HepG2 (cell line): ENCODE results near the gene EZH2. TPM values are rescaled to one million over a fixed set of nuclear protein-coding genes. Genes with fewer than 3 reads are reported as not detected.

ENCODE experiments used
- ATAC-seq: fragments of 200-7000 bp; cut with Tn5 transposase; 3 replicates; pipeline ENCODE4 v1.9.1; 2020; ENCODE audit warnings: mild to moderate bottlenecking, moderate library complexity
- BruUV-seq: library from RNA; stranded (reverse); fragments of 400-500 nt; replicated peaks from 2 replicates; lab custom pipeline; 2021; lab: Mats Ljungman, UMichigan
- CTCF ChIA-PET: fragments of 300-600 bp; formaldehyde crosslinking; extraction: SDS; loops from one replicate; lab custom pipeline; 2021; ENCODE audit warnings: low total read pairs, inconsistent platforms, low intra/inter-chr PET ratio; lab: Yijun Ruan, JAX
- POLR2A ChIA-PET: fragments of 350-600 bp; sonication (Branson Sonifier 250); formaldehyde crosslinking; loops from one replicate; lab custom pipeline; 2020; ENCODE audit warnings: antibody characterized with exemption, inconsistent platforms; lab: Yijun Ruan, JAX
- DNase-seq: peaks from one replicate; pipeline ENCODE4 v3.0.0-alpha.2; 2015; ENCODE audit warnings: low spot score
- FAIRE-seq: peaks from 3 replicates; lab custom pipeline; 2011; peaks lifted over from hg19 to GRCh38; lab: Jason Lieb, UNC
- H2AFZ ChIP-seq: one replicate; pipeline ENCODE4 v1.6.1; 2011; ENCODE audit warnings: low read length, inconsistent platforms
- H3K27ac ChIP-seq: fragments of 300-600 bp; 3 replicates; pipeline ENCODE4 v1.8.0; 2011; ENCODE audit warnings: mixed run types, mild to moderate bottlenecking, mixed read lengths, low read length, inconsistent platforms; ENCODE audit not compliant: insufficient read depth; ENCODE audit errors: extremely low read length
- H3K27me3 ChIP-seq, 2 experiments: fragments of 200-600 bp in 1 of 2; 2 replicates in 1 of 2; 3 replicates in 1 of 2; pipeline versions ENCODE4 v1.6.0 to v1.8.0; 2011; ENCODE audit warnings: low read length in 2 of 2, mild to moderate bottlenecking in 2 of 2, moderate library complexity in 2 of 2, inconsistent platforms in 1 of 2; ENCODE audit not compliant: insufficient read depth in 2 of 2, control insufficient read depth in 1 of 2
- H3K36me3 ChIP-seq, 2 experiments: fragments of 200-600 bp in 1 of 2; replicated peaks in 1 of 2; 2 replicates in 1 of 2; 3 replicates in 1 of 2; pipeline versions ENCODE4 v1.5.1 to v1.8.0; 2011; ENCODE audit warnings: low read length in 2 of 2, inconsistent platforms in 1 of 2; ENCODE audit not compliant: insufficient read depth in 2 of 2, control insufficient read depth in 1 of 2
- H3K4me1 ChIP-seq: 2 replicates; pipeline ENCODE4 v1.5.1; 2012; ENCODE audit warnings: low read length, inconsistent platforms; ENCODE audit not compliant: insufficient read depth
- H3K4me2 ChIP-seq: 2 replicates; pipeline ENCODE4 v1.6.0; 2011; ENCODE audit warnings: low read depth, low read length, inconsistent platforms
- H3K4me3 ChIP-seq, 3 experiments: fragments of 200-600 bp in 1 of 3; sonication (generic), shearing (Covaris generic) in 1 of 3; replicated peaks in 1 of 3; 2 replicates each; pipeline ENCODE4 v1.5.1; 2011 to 2016; ENCODE audit warnings: low read length in 3 of 3, inconsistent platforms in 2 of 3, low read depth in 2 of 3, mild to moderate bottlenecking in 2 of 3, control low read depth in 1 of 3, mixed read lengths in 1 of 3; ENCODE audit not compliant: insufficient read depth in 1 of 3
- H3K79me2 ChIP-seq: one replicate; pipeline ENCODE4 v1.6.1; 2011; ENCODE audit warnings: low read length, inconsistent platforms; ENCODE audit not compliant: insufficient read depth
- H3K9ac ChIP-seq: 2 replicates; pipeline ENCODE4 v1.6.0; 2011; ENCODE audit warnings: mild to moderate bottlenecking, low read depth, low read length, inconsistent platforms; ENCODE audit not compliant: insufficient read depth
- H3K9me3 ChIP-seq: 2 replicates; pipeline ENCODE4 v1.5.1; 2012; ENCODE audit warnings: mild to moderate bottlenecking, low read length
- H4K20me1 ChIP-seq: 2 replicates; pipeline ENCODE4 v1.6.0; 2011; ENCODE audit warnings: inconsistent platforms, mild to moderate bottlenecking, low read length, moderate library complexity; ENCODE audit not compliant: insufficient read depth
- ASH2L ChIP-seq: fragments of 300-600, 200-600 bp; sonication (generic); IDR thresholded peaks from 2 replicates; pipeline ENCODE4 v1.7.0; 2017; ENCODE audit warnings: low read depth, mild to moderate bottlenecking, moderate library complexity, mixed read lengths, low read length; ENCODE audit not compliant: insufficient read length
- CCAR2 ChIP-seq: fragments of 200-400 bp; formaldehyde crosslinking; optimal IDR thresholded peaks from 2 replicates; pipeline ENCODE3; 2018; ENCODE audit warnings: low read depth, mild to moderate bottlenecking, low read length, moderate library complexity
- EED ChIP-seq: sonication (generic); formaldehyde crosslinking; IDR thresholded peaks from 2 replicates; pipeline ENCODE4 v1.5.0; 2020; ENCODE audit warnings: mild to moderate bottlenecking, missing genetic modification reagents
- HDAC1 ChIP-seq: sonication (generic); formaldehyde crosslinking; IDR thresholded peaks from 2 replicates; pipeline ENCODE4 v1.5.1; 2020; ENCODE audit warnings: mild to moderate bottlenecking, missing genetic modification reagents
- IKZF4 ChIP-seq: sonication (generic); formaldehyde crosslinking; IDR thresholded peaks from 2 replicates; pipeline ENCODE4 v1.5.1; 2020; ENCODE audit warnings: borderline replicate concordance, mild to moderate bottlenecking, low read depth, missing genetic modification reagents; ENCODE audit errors: not compliant biosample characterization
- IKZF5 ChIP-seq: IDR thresholded peaks from 2 replicates; pipeline ENCODE4 v1.6.1; 2018; ENCODE audit warnings: missing genetic modification reagents, mild to moderate bottlenecking, missing compliant biosample characterization
- JDP2 ChIP-seq: sonication (generic); formaldehyde crosslinking; IDR thresholded peaks from 2 replicates; pipeline ENCODE4 v1.8.1; 2022; ENCODE audit warnings: missing genetic modification reagents, borderline replicate concordance
- MATR3 ChIP-seq: sonication (generic); formaldehyde crosslinking; IDR thresholded peaks from 2 replicates; pipeline ENCODE4 v1.4.0; 2020; ENCODE audit warnings: missing genetic modification reagents
- NFE2L1 ChIP-seq: sonication (generic); formaldehyde crosslinking; IDR thresholded peaks from 2 replicates; pipeline ENCODE4 v1.4.0; 2020; ENCODE audit warnings: missing genetic modification reagents, mild to moderate bottlenecking, borderline replicate concordance
- SIN3B ChIP-seq: fragments of 150-350 bp; IDR thresholded peaks from 2 replicates; pipeline ENCODE4 v1.6.1; 2014; ENCODE audit warnings: low read length
- SMAD9 ChIP-seq: sonication (generic); formaldehyde crosslinking; IDR thresholded peaks from 2 replicates; pipeline ENCODE4 v1.5.1; 2020; ENCODE audit warnings: mild to moderate bottlenecking, missing genetic modification reagents
- SP2 ChIP-seq: sonication (generic); formaldehyde crosslinking; IDR thresholded peaks from 2 replicates; pipeline ENCODE4 v1.5.1; 2020; ENCODE audit warnings: mild to moderate bottlenecking, missing genetic modification reagents
- ZBTB38 ChIP-seq: sonication (generic); formaldehyde crosslinking; IDR thresholded peaks from 2 replicates; pipeline ENCODE4 v1.5.1; 2020; ENCODE audit warnings: mild to moderate bottlenecking, missing genetic modification reagents
- ZBTB7A ChIP-seq: sonication (generic); formaldehyde crosslinking; IDR thresholded peaks from 2 replicates; pipeline ENCODE4 v1.8.0; 2022; ENCODE audit warnings: mild to moderate bottlenecking, missing genetic modification reagents
- ZNF256 ChIP-seq: sonication (generic); formaldehyde crosslinking; conservative IDR thresholded peaks from 2 replicates; pipeline ENCODE4 v1.4.0; 2020; ENCODE audit warnings: missing genetic modification reagents
- ZNF33A ChIP-seq: sonication (generic); formaldehyde crosslinking; IDR thresholded peaks from 2 replicates; pipeline ENCODE4 v1.5.1; 2020; ENCODE audit warnings: missing genetic modification reagents, mild to moderate bottlenecking, moderate library complexity, borderline replicate concordance
- ZNF674 ChIP-seq: sonication (generic); formaldehyde crosslinking; IDR thresholded peaks from 2 replicates; pipeline ENCODE4 v1.5.0; 2020; ENCODE audit warnings: low read depth, mild to moderate bottlenecking, missing genetic modification reagents
- ZNF878 ChIP-seq: sonication (generic); formaldehyde crosslinking; IDR thresholded peaks from 2 replicates; pipeline ENCODE4 v1.8.1; 2023; ENCODE audit warnings: mild to moderate bottlenecking, missing genetic modification reagents, moderate library complexity
- WGBS: methylation state at CpG from one replicate; pipeline ENCODE4 v1.1.6; 2017; ENCODE audit warnings: low lambda C conversion rate; 5-methylcytosine and 5-hydroxymethylcytosine counted together
- in situ Hi-C: cut with HindIII; loops from 2 replicates; pipeline ENCODE4 v1.10.0; 2017; ENCODE audit warnings: low pct_unique_long_range_greater_than_20kb; ENCODE audit not compliant: extremely low pct_ligation_motif_present
- intact Hi-C: fragments of 100-400 bp; cut with micrococcal nuclease; formaldehyde crosslinking; loops from one replicate; pipeline ENCODE4 v1.10.0; 2022; ENCODE audit not compliant: unreplicated experiment
- polyA plus RNA-seq, 8 experiments: library from polyadenylated mRNA; depleted of rRNA in 3 of 8; stranded (reverse) in 7 of 8; unstranded in 1 of 8; fragments of >200 nt; fragmentation: Illumina TruSeq in 4 of 8; extraction: Trizol in 4 of 8; gene quantifications; 2 replicates each; pipeline versions ENCODE4 v1.2.1 to v1.2.3, GENCODE V29; 2011 to 2016; ENCODE audit warnings: low read depth in 4 of 8, missing spikeins in 1 of 8, mixed read lengths in 1 of 8; ENCODE audit not compliant: insufficient read depth in 1 of 8
- total RNA-seq, 5 experiments: library from RNA; depleted of rRNA; stranded (reverse); fragments of >200 nt; fragmentation: Illumina TruSeq; extraction: Trizol; gene quantifications; 2 replicates each; pipeline ENCODE4 v1.2.3, GENCODE V29; 2016; ENCODE audit warnings: low read depth in 1 of 5
- TF ChIP-seq, protein P1 (sequence below): sonication (generic); formaldehyde crosslinking; IDR thresholded peaks from 2 replicates; pipeline ENCODE4 v1.4.0; 2020; ENCODE audit warnings: mild to moderate bottlenecking, missing genetic modification reagents
- TF ChIP-seq, protein P2 (sequence below): sonication (generic); formaldehyde crosslinking; conservative IDR thresholded peaks from 2 replicates; pipeline ENCODE4 v1.8.0; 2022; ENCODE audit warnings: mild to moderate bottlenecking, moderate library complexity, missing genetic modification reagents

Gene EZH2
- total and polyA plus RNA-seq, 2 of the 13 experiments (the other 11 are each of a cell fraction or from before 2014, with no cell fraction given), result 26.0 to 34.3 TPM

- DNase-seq, result no peak
- no peak for TF ChIP-seq SP2
- TF ChIP-seq IKZF4 (CRISPR knock-in tag), result no peak
- no peak for TF ChIP-seq ASH2L
- TF ChIP-seq ZNF33A (CRISPR knock-in tag), result no peak
- TF ChIP-seq ZBTB38 (CRISPR knock-in tag), result no peak
- TF ChIP-seq ZBTB7A, result no peak
- no peak for TF ChIP-seq NFE2L1 (CRISPR knock-in tag)
- TF ChIP-seq IKZF5 (CRISPR knock-in tag), result no peak
- TF ChIP-seq HDAC1 (CRISPR knock-in tag), result no peak
- TF ChIP-seq, protein P1, sequence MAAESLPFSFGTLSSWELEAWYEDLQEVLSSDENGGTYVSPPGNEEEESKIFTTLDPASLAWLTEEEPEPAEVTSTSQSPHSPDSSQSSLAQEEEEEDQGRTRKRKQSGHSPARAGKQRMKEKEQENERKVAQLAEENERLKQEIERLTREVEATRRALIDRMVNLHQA, result no peak
- no peak for TF ChIP-seq ZNF256 (CRISPR knock-in tag)
- no peak for TF ChIP-seq MATR3
- TF ChIP-seq SMAD9 (CRISPR knock-in tag), result no peak
- TF ChIP-seq CCAR2, result no peak
- TF ChIP-seq EED (CRISPR knock-in tag), result no peak
- TF ChIP-seq ZNF674 (CRISPR knock-in tag), result no peak
- TF ChIP-seq ZNF878 (CRISPR knock-in tag), result no peak
- TF ChIP-seq, protein P2, sequence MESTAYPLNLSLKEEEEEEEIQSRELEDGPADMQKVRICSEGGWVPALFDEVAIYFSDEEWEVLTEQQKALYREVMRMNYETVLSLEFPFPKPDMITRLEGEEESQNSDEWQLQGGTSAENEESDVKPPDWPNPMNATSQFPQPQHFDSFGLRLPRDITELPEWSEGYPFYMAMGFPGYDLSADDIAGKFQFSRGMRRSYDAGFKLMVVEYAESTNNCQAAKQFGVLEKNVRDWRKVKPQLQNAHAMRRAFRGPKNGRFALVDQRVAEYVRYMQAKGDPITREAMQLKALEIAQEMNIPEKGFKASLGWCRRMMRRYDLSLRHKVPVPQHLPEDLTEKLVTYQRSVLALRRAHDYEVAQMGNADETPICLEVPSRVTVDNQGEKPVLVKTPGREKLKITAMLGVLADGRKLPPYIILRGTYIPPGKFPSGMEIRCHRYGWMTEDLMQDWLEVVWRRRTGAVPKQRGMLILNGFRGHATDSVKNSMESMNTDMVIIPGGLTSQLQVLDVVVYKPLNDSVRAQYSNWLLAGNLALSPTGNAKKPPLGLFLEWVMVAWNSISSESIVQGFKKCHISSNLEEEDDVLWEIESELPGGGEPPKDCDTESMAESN, result no peak
- no peak for TF ChIP-seq JDP2 (CRISPR knock-in tag)
- no peak for TF ChIP-seq SIN3B
- TF ChIP-seq, all 625 proteins: peak for 0
- Histone ChIP-seq H3K9me3 (no peaks in the 10 kb centered on the region), H3K4me3 (no peak overlapping the region), H3K9ac (no peak overlapping the region), H4K20me1 (no peaks in the 10 kb centered on the region), H2AFZ (no peak overlapping the region), H3K36me3 (peaks cover 7 to 51% of the 10 kb centered on the region in 2 experiments), H3K4me1 (no peaks in the 10 kb centered on the region), H3K4me2 (no peak overlapping the region), H3K27ac (no peak overlapping the region), H3K79me2 (no peaks in the 10 kb centered on the region), H3K27me3 (no peaks in the 10 kb centered on the region)
- WGBS, result 92% methylated on average over 6 of the region's 6 CpGs
- in situ Hi-C loops (no loop called here), intact Hi-C loops (no loop called here)
- no TSS peak for BruUV-seq
- FAIRE-seq, result no peak
- CTCF ChIA-PET, result no interaction called here
- POLR2A ChIA-PET, result no interaction called here
- no peak for ATAC-seq
Measured at GRCh38 chr7:148819697-148820360, 64.3 kb downstream of the EZH2 start.
